Panc1 (cell line): ENCODE measurements around the gene CLEC16A. TPM values are rescaled to one million over a fixed set of nuclear protein-coding genes. Genes with fewer than 3 reads are reported as not detected.

Experiments
- ATAC-seq: fragments of 200-7000 bp; cut with Tn5 transposase; 2 replicates; pipeline ENCODE4 v1.9.1; 2020; ENCODE audit warnings: mild to moderate bottlenecking, moderate library complexity
- BruUV-seq: library from RNA; stranded (reverse); fragments of 400-500 nt; replicated peaks from 2 replicates; lab custom pipeline; 2021; lab: Mats Ljungman, UMichigan
- CTCF ChIA-PET: fragments of 300-600 bp; sonication (Branson Sonifier 250); formaldehyde crosslinking; loops from one replicate; lab custom pipeline; 2022; ENCODE audit warnings: antibody characterized with exemption; lab: Charles Lee
- POLR2A ChIA-PET: fragments of 300-600 bp; sonication (Branson Sonifier 250); formaldehyde crosslinking; loops from one replicate; lab custom pipeline; 2022; ENCODE audit warnings: antibody characterized with exemption; lab: Charles Lee
- DNase-seq: peaks from one replicate; pipeline ENCODE4 v3.0.0-alpha.2; 2010; ENCODE audit warnings: low read depth, low spot score
- H3K27ac ChIP-seq: 2 replicates; pipeline ENCODE4 v1.5.1; 2011; ENCODE audit warnings: mild to moderate bottlenecking, low read length, inconsistent platforms
- H3K27me3 ChIP-seq: fragments of 200-500 bp; sonication (Bioruptor generic); 2 replicates; pipeline ENCODE4 v1.6.0; 2014; ENCODE audit warnings: low read length, inconsistent platforms; ENCODE audit not compliant: control insufficient read depth, insufficient read depth
- H3K36me3 ChIP-seq: fragments of 200-500 bp; sonication (Bioruptor generic); 2 replicates; pipeline ENCODE4 v1.5.1; 2014; ENCODE audit warnings: inconsistent platforms, mild to moderate bottlenecking, low read length, moderate library complexity; ENCODE audit not compliant: control insufficient read depth, insufficient read depth
- H3K4me1 ChIP-seq: 2 replicates; pipeline ENCODE4 v1.5.1; 2011; ENCODE audit warnings: inconsistent platforms, mild to moderate bottlenecking, low read length, moderate library complexity; ENCODE audit not compliant: control insufficient read depth, insufficient read depth
- H3K4me3 ChIP-seq, 2 experiments: 2 replicates each; pipeline ENCODE4 v1.5.1; 2011 to 2012; ENCODE audit warnings: low read depth in 2 of 2, low read length in 2 of 2, mild to moderate bottlenecking in 2 of 2, inconsistent platforms in 1 of 2, moderate library complexity in 1 of 2
- H3K9me3 ChIP-seq: fragments of 200-500 bp; sonication (Bioruptor generic); 2 replicates; pipeline ENCODE4 v1.5.1; 2014; ENCODE audit warnings: low read depth, mild to moderate bottlenecking, inconsistent platforms, low read length, moderate library complexity; ENCODE audit not compliant: control insufficient read depth, insufficient read depth
- CTCF ChIP-seq: fragments of 450-650 bp; IDR thresholded peaks from 2 replicates; pipeline ENCODE4 v1.5.1; 2017; ENCODE audit warnings: mild to moderate bottlenecking
- POLR2AphosphoS5 ChIP-seq: IDR thresholded peaks from 2 replicates; pipeline ENCODE4 v1.6.1; 2012; ENCODE audit warnings: mild to moderate bottlenecking, low read depth, low read length, moderate library complexity
- REST ChIP-seq, 2 experiments: IDR thresholded peaks; 2 replicates each; pipeline ENCODE4 v1.6.1; 2011 to 2012; ENCODE audit warnings: low read depth in 2 of 2, control low read depth in 1 of 2, low read length in 1 of 2, mild to moderate bottlenecking in 1 of 2, moderate library complexity in 1 of 2; ENCODE audit not compliant: insufficient read depth in 1 of 2
- SIN3A ChIP-seq: IDR thresholded peaks from 2 replicates; pipeline ENCODE4 v1.6.1; 2012; ENCODE audit warnings: low read depth, mild to moderate bottlenecking, low read length, moderate library complexity, borderline replicate concordance; ENCODE audit not compliant: insufficient read depth
- TCF7L2 ChIP-seq: IDR thresholded peaks from 2 replicates; pipeline ENCODE4 v1.6.1; 2011; ENCODE audit warnings: mild to moderate bottlenecking, low read depth, low read length, inconsistent platforms
- in situ Hi-C: cut with HindIII; loops from 2 replicates; pipeline ENCODE4 v1.10.0; 2016; ENCODE audit warnings: low sequenced_read_pairs, low pct_unique_long_range_greater_than_20kb
- intact Hi-C: fragments of 100-400 bp; cut with micrococcal nuclease; formaldehyde crosslinking; loops from one replicate; pipeline ENCODE4 v1.10.0; 2022; ENCODE audit not compliant: unreplicated experiment
- total RNA-seq: library from RNA; stranded (reverse); gene quantifications from one replicate; pipeline ENCODE4 v1.2.1, GENCODE V29; 2021; ENCODE audit not compliant: unreplicated experiment

Gene CLEC16A
- total RNA-seq, 1 experiment from 2014 or later: 21.0 TPM

GRCh38 chr16:10919003-10919351, 25.4 kb upstream of the CLEC16A start:
- intact Hi-C loops: loop anchor here (10.0 kb wide), 1 partner anchor 394 kb away; no protein-coding TSS in a partner anchor
- Histone ChIP-seq H3K9me3 (no peaks in the 10 kb centered on the region), H3K27ac (no peak overlapping the region), H3K4me1 (peaks cover 4% of the 10 kb centered on the region; the same call in 1 of the 2 replicates), H3K27me3 (no peaks in the 10 kb centered on the region), H3K4me3 (no peak overlapping the region), H3K36me3 (no peaks in the 10 kb centered on the region)
- ATAC-seq: no peak
- no peak for TF ChIP-seq TCF7L2
- TF ChIP-seq POLR2AphosphoS5: no peak
- TF ChIP-seq SIN3A: no peak
- in situ Hi-C loops: no loop called here
- BruUV-seq: no TSS peak
- ChIA-PET POLR2A (no interaction called here), CTCF (interaction anchor here (0.6 to 1.1 kb wide), 6 partner anchors 11 to 446 kb away, joined by 3 to 4 read pairs (median 3); no protein-coding TSS in a partner anchor)
- DNase-seq: no peak

GRCh38 chr16:10920726-10921427, 23.5 kb upstream of the CLEC16A start:
- BruUV-seq: no TSS peak
- DNase-seq (no peak), ATAC-seq (no peak)
- peaks cover 4% of the 10 kb centered on the region; the same call in 1 of the 2 replicates for H3K4me1 ChIP-seq
- in situ Hi-C loops: no loop called here
- no peak overlapping the region for H3K4me3 ChIP-seq
- no peaks in the 10 kb centered on the region for H3K9me3 ChIP-seq
- ChIA-PET POLR2A (no interaction called here), CTCF (no interaction called here)
- no peaks in the 10 kb centered on the region for H3K36me3 ChIP-seq
- H3K27me3 ChIP-seq: no peaks in the 10 kb centered on the region
- H3K27ac ChIP-seq: no peak overlapping the region
- intact Hi-C loops: loop anchor here (5.0 kb wide), 1 partner anchor 184 kb away; no protein-coding TSS in a partner anchor
- TF ChIP-seq POLR2AphosphoS5 (no peak), REST (IDR thresholded peaks at IDR 0.05; ENCODE audit: insufficient read depth in 1 of 2, low read depth in 2 of 2, low read length in 1 of 2) (no peak), TCF7L2 (no peak), CTCF (no peak), SIN3A (no peak)
